HepG2 (cell line): Measurements from ENCODE around the gene SLC9A9. TPM values are rescaled to one million over a fixed set of nuclear protein-coding genes. Genes with fewer than 3 reads are reported as not detected.

Experiments used
- ATAC-seq: fragments of 200-7000 bp; cut with Tn5 transposase; 3 replicates; pipeline ENCODE4 v1.9.1; 2020; ENCODE audit warnings: mild to moderate bottlenecking, moderate library complexity
- BruUV-seq: library from RNA; stranded (reverse); fragments of 400-500 nt; replicated peaks from 2 replicates; lab custom pipeline; 2021; lab: Mats Ljungman, UMichigan
- CTCF ChIA-PET: fragments of 300-600 bp; formaldehyde crosslinking; extraction: SDS; loops from one replicate; lab custom pipeline; 2021; ENCODE audit warnings: low total read pairs, inconsistent platforms, low intra/inter-chr PET ratio; lab: Yijun Ruan, JAX
- POLR2A ChIA-PET: fragments of 350-600 bp; sonication (Branson Sonifier 250); formaldehyde crosslinking; loops from one replicate; lab custom pipeline; 2020; ENCODE audit warnings: antibody characterized with exemption, inconsistent platforms; lab: Yijun Ruan, JAX
- DNase-seq: peaks from one replicate; pipeline ENCODE4 v3.0.0-alpha.2; 2015; ENCODE audit warnings: low spot score
- FAIRE-seq: peaks from 3 replicates; lab custom pipeline; 2011; peaks lifted over from hg19 to GRCh38; lab: Jason Lieb, UNC
- H2AFZ ChIP-seq: one replicate; pipeline ENCODE4 v1.6.1; 2011; ENCODE audit warnings: low read length, inconsistent platforms
- H3K27ac ChIP-seq: fragments of 300-600 bp; 3 replicates; pipeline ENCODE4 v1.8.0; 2011; ENCODE audit warnings: mixed run types, mild to moderate bottlenecking, mixed read lengths, low read length, inconsistent platforms; ENCODE audit not compliant: insufficient read depth; ENCODE audit errors: extremely low read length
- H3K27me3 ChIP-seq, 2 experiments: fragments of 200-600 bp in 1 of 2; 2 replicates in 1 of 2; 3 replicates in 1 of 2; pipeline versions ENCODE4 v1.6.0 to v1.8.0; 2011; ENCODE audit warnings: low read length in 2 of 2, mild to moderate bottlenecking in 2 of 2, moderate library complexity in 2 of 2, inconsistent platforms in 1 of 2; ENCODE audit not compliant: insufficient read depth in 2 of 2, control insufficient read depth in 1 of 2
- H3K36me3 ChIP-seq, 2 experiments: fragments of 200-600 bp in 1 of 2; replicated peaks in 1 of 2; 2 replicates in 1 of 2; 3 replicates in 1 of 2; pipeline versions ENCODE4 v1.5.1 to v1.8.0; 2011; ENCODE audit warnings: low read length in 2 of 2, inconsistent platforms in 1 of 2; ENCODE audit not compliant: insufficient read depth in 2 of 2, control insufficient read depth in 1 of 2
- H3K4me1 ChIP-seq: 2 replicates; pipeline ENCODE4 v1.5.1; 2012; ENCODE audit warnings: low read length, inconsistent platforms; ENCODE audit not compliant: insufficient read depth
- H3K4me2 ChIP-seq: 2 replicates; pipeline ENCODE4 v1.6.0; 2011; ENCODE audit warnings: low read depth, low read length, inconsistent platforms
- H3K4me3 ChIP-seq, 3 experiments: fragments of 200-600 bp in 1 of 3; sonication (generic), shearing (Covaris generic) in 1 of 3; replicated peaks in 1 of 3; 2 replicates each; pipeline ENCODE4 v1.5.1; 2011 to 2016; ENCODE audit warnings: low read length in 3 of 3, inconsistent platforms in 2 of 3, low read depth in 2 of 3, mild to moderate bottlenecking in 2 of 3, control low read depth in 1 of 3, mixed read lengths in 1 of 3; ENCODE audit not compliant: insufficient read depth in 1 of 3
- H3K79me2 ChIP-seq: one replicate; pipeline ENCODE4 v1.6.1; 2011; ENCODE audit warnings: low read length, inconsistent platforms; ENCODE audit not compliant: insufficient read depth
- H3K9ac ChIP-seq: 2 replicates; pipeline ENCODE4 v1.6.0; 2011; ENCODE audit warnings: mild to moderate bottlenecking, low read depth, low read length, inconsistent platforms; ENCODE audit not compliant: insufficient read depth
- H3K9me3 ChIP-seq: 2 replicates; pipeline ENCODE4 v1.5.1; 2012; ENCODE audit warnings: mild to moderate bottlenecking, low read length
- H4K20me1 ChIP-seq: 2 replicates; pipeline ENCODE4 v1.6.0; 2011; ENCODE audit warnings: inconsistent platforms, mild to moderate bottlenecking, low read length, moderate library complexity; ENCODE audit not compliant: insufficient read depth
- CENPX ChIP-seq: sonication (generic); formaldehyde crosslinking; IDR thresholded peaks from 2 replicates; pipeline ENCODE4 v1.9.0; 2021; ENCODE audit warnings: mild to moderate bottlenecking, missing genetic modification reagents, moderate library complexity
- DR1 ChIP-seq: sonication (generic); formaldehyde crosslinking; IDR thresholded peaks from 2 replicates; pipeline ENCODE4 v1.8.0; 2021; ENCODE audit warnings: mild to moderate bottlenecking, missing genetic modification reagents, inconsistent platforms
- KMT2A ChIP-seq: sonication (generic); formaldehyde crosslinking; IDR thresholded peaks from 2 replicates; pipeline ENCODE4 v1.4.0; 2020; ENCODE audit warnings: missing genetic modification reagents
- MIER3 ChIP-seq: IDR thresholded peaks from 2 replicates; pipeline ENCODE4 v1.6.1; 2016; ENCODE audit warnings: missing compliant biosample characterization, borderline replicate concordance
- NFIC ChIP-seq: IDR thresholded peaks from 2 replicates; pipeline ENCODE4 v1.6.1; 2012; ENCODE audit warnings: mild to moderate bottlenecking, low read length, inconsistent platforms
- RXRB ChIP-seq: IDR thresholded peaks from 2 replicates; pipeline ENCODE4 v1.6.1; 2016; ENCODE audit warnings: borderline replicate concordance, missing genetic modification reagents, missing compliant biosample characterization
- ZHX1 ChIP-seq: sonication (generic); formaldehyde crosslinking; IDR thresholded peaks from 2 replicates; pipeline ENCODE4 v1.8.1; 2022; ENCODE audit warnings: low read depth, mild to moderate bottlenecking, missing genetic modification reagents
- ZNF407 ChIP-seq: sonication (generic); formaldehyde crosslinking; IDR thresholded peaks from one replicate; pipeline ENCODE4 v1.5.1; 2020; ENCODE audit warnings: mild to moderate bottlenecking, missing genetic modification reagents; ENCODE audit errors: not compliant biosample characterization
- ZNF44 ChIP-seq: sonication (generic); formaldehyde crosslinking; IDR thresholded peaks from 2 replicates; pipeline ENCODE4 v1.5.1; 2020; ENCODE audit warnings: mild to moderate bottlenecking, missing genetic modification reagents
- WGBS: methylation state at CpG from one replicate; pipeline ENCODE4 v1.1.6; 2017; ENCODE audit warnings: low lambda C conversion rate; 5-methylcytosine and 5-hydroxymethylcytosine counted together
- in situ Hi-C: cut with HindIII; loops from 2 replicates; pipeline ENCODE4 v1.10.0; 2017; ENCODE audit warnings: low pct_unique_long_range_greater_than_20kb; ENCODE audit not compliant: extremely low pct_ligation_motif_present
- intact Hi-C: fragments of 100-400 bp; cut with micrococcal nuclease; formaldehyde crosslinking; loops from one replicate; pipeline ENCODE4 v1.10.0; 2022; ENCODE audit not compliant: unreplicated experiment
- polyA plus RNA-seq, 8 experiments: library from polyadenylated mRNA; depleted of rRNA in 3 of 8; stranded (reverse) in 7 of 8; unstranded in 1 of 8; fragments of >200 nt; fragmentation: Illumina TruSeq in 4 of 8; extraction: Trizol in 4 of 8; gene quantifications; 2 replicates each; pipeline versions ENCODE4 v1.2.1 to v1.2.3, GENCODE V29; 2011 to 2016; ENCODE audit warnings: low read depth in 4 of 8, missing spikeins in 1 of 8, mixed read lengths in 1 of 8; ENCODE audit not compliant: insufficient read depth in 1 of 8
- total RNA-seq, 5 experiments: library from RNA; depleted of rRNA; stranded (reverse); fragments of >200 nt; fragmentation: Illumina TruSeq; extraction: Trizol; gene quantifications; 2 replicates each; pipeline ENCODE4 v1.2.3, GENCODE V29; 2016; ENCODE audit warnings: low read depth in 1 of 5

SLC9A9 gene
- total and polyA plus RNA-seq, 2 of the 13 experiments (the other 11 are each of a cell fraction or from before 2014, with no cell fraction given), result not detected

GRCh38 chr3:143232981-143233380, 615.3 kb downstream of the SLC9A9 start:
- H4K20me1 ChIP-seq, result no peaks in the 10 kb centered on the region
- in situ Hi-C loops, result no loop called here
- ChIA-PET CTCF (no interaction called here), POLR2A (no interaction called here)
- H3K36me3 ChIP-seq, result no peaks in the 10 kb centered on the region
- FAIRE-seq (no peak), DNase-seq (no peak), ATAC-seq (no peak)
- no TSS peak for BruUV-seq
- H2AFZ ChIP-seq, result no peak overlapping the region
- WGBS, result 0% methylated on average over 1 of the region's 1 CpG
- H3K27ac ChIP-seq, result no peak overlapping the region
- no peak overlapping the region for H3K4me2 ChIP-seq
- H3K79me2 ChIP-seq, result no peaks in the 10 kb centered on the region
- H3K9me3 ChIP-seq, result no peaks in the 10 kb centered on the region
- no peak overlapping the region for H3K4me3 ChIP-seq
- H3K4me1 ChIP-seq, result no peaks in the 10 kb centered on the region
- H3K27me3 ChIP-seq, result peaks cover 0 to 3% of the 10 kb centered on the region in 2 experiments; a peak in 1 of 5 replicates
- no peak overlapping the region for H3K9ac ChIP-seq
- intact Hi-C loops, result no loop called here
- TF ChIP-seq NFIC (no peak), ZHX1 (no peak), MIER3 (CRISPR knock-in tag) (no peak), ZNF407 (CRISPR knock-in tag) (no peak), DR1 (CRISPR knock-in tag) (no peak), ZNF44 (CRISPR knock-in tag) (no peak), CENPX (CRISPR knock-in tag) (no peak), KMT2A (CRISPR knock-in tag) (no peak), RXRB (CRISPR knock-in tag) (no peak)
